SH-SY5Y (cell line): ENCODE measurements around the gene IGFBP4.

ENCODE experiments used
- GATA2 ChIP-seq: IDR thresholded peaks from 2 replicates; pipeline ENCODE4 v1.6.1; 2011; ENCODE audit warnings: mild to moderate bottlenecking, low read depth, low read length
- GATA3 ChIP-seq: IDR thresholded peaks from 2 replicates; pipeline ENCODE4 v1.6.1; 2011; ENCODE audit warnings: low read depth, mild to moderate bottlenecking, low read length, moderate library complexity

IGFBP4 gene

DNA sequence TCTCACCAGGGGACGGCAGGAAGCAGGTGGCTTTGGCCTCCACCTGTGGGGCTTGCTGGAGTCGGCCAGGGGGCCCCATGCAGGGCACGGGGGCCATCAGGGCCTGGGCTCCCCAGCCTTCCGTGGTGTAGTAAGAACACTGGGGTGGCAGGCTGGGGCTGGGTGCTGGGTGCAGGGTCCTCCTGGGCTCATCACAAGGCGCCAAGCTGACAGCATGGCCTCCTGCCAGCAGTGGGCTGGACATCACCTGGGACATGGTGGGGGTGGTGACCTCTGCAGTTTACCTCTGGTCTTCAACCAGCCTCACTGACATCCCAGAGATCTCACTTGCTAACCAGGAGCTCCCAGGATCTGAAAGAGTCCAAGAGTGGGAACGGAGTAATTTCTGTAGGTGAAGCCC lies 52.9 kb downstream of the IGFBP4 start:
- TF ChIP-seq GATA2 (no peak), GATA3 (no peak)

DNA sequence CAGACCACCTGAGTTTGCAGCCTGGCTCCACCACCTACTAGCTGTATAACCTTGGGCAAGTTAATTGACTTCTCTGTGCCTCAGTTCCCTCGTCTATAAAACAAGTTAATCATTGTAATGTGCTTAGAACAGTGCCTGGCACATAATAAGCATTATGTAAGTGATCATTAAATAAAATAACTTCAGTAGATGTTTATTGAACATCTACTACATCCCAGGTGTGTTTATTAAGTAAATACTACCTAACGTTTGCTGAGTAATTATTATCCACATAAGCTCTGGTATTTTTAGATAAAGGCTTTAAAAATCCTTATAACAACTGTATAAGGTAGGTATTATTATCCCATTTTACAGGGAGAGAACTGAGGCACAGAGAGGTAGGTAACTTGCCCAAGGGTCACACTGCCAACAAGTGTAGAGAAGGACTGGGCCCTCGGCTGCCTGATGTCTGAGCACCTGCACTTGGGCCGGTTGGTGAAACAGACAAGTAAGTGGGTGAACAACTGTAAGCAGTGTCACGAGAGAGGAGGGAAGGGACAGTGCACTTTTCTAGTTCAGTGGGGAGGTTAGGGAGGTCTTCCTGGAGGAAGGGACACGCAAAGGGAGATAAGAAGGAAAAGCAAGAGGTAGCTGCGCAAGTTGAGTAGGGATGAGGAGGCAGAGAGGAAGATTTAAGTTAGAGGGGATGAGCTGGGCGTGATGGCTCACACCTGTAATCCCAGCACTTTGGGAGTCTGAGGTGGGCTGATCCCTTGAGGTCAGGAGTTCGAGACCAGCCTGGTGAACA lies 53.6 kb downstream of the IGFBP4 start:
- TF ChIP-seq GATA3 (no peak), GATA2 (no peak)

DNA sequence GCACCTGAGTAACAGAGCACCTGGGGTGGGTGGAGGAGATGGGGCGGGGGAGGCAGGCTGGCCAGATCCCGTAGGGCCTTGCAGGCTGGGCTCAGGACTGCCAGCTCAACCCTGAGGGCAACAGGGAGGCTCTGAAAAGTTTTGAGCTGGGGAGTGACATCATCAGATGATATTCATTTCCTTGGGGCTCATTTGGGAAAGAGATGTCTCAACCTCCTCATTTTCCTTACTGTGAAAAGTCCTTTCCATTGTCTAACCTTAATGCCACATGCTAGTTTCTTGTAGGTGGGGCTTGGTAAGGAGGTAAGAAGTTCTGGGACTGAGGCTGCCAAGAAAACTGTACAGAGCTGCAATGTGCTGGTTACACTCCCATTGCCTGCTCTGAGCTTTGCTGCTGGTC lies 54.4 kb downstream of the IGFBP4 start:
- TF ChIP-seq GATA3 (no peak), GATA2 (no peak)

DNA sequence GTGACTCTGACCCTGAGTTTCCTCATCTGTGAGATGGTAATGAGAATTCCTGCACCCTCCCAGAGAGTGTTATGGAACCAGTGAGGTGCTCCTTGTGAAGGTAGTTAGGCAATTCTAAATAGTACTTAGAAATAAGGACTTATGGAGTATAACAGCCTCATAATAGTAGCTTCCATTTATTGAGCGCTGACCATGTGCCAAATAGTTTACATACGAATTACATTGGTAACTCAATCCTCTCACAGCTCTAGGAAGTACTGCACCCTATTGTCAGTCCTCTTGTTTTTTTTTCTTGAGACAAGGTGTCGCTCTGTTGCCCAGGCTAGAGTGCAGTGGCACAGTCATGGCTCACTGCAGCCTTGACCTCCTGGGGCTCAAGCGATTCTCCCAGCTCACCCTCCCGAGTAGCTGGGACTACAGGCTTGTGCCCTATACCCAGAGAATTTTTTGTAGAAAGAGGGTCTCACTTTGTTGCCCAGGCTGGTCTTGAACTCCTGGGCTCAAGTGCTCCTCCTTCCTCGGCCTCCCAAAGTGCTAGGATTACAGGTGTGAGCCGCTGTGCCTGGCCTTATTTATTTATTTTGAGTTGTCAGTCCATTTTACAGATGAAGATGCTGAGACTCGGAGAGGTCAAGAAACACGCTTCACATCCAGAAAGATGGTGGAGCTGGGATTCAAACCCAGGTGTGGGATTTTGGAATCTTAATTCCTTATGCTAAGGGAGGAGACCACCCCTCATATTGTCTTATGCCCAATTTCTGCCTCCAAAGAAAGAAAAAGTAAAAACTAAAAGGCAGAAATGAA lies 55.2 kb downstream of the IGFBP4 start:
- no peak for TF ChIP-seq GATA2
- TF ChIP-seq GATA3 = no peak

DNA sequence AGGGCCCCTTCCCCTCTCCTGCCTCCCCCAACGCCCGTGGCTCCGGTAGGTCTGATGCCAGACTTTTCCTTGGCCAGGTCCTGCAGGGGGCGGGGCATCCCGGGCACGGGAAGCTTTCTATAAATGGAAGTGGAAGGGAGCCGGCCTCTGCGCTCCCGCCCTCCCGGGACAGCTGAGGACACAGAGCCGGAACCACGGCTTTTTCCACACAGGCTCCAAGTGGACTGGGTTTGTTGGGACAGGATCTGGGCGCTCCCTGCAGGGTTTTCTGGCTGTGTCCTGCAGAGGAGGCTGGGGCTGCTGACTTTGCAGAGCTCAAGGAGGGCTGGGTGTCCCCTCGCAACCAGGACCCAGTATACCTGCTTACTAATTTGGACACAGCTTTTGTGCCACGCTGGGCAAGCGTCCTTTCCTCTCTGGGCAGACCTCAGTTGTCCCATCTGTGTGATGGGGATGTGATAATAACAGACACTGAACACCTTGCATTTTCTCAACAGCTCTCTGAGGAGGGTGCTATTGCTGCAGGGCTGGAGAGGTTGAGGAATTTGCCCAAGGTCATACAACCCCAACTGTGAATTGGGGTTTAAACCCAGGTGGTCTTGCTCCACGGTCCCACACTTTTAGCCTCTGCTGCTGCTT lies 56.4 kb downstream of the IGFBP4 start:
- no peak for TF ChIP-seq GATA2
- TF ChIP-seq GATA3 = no peak

DNA sequence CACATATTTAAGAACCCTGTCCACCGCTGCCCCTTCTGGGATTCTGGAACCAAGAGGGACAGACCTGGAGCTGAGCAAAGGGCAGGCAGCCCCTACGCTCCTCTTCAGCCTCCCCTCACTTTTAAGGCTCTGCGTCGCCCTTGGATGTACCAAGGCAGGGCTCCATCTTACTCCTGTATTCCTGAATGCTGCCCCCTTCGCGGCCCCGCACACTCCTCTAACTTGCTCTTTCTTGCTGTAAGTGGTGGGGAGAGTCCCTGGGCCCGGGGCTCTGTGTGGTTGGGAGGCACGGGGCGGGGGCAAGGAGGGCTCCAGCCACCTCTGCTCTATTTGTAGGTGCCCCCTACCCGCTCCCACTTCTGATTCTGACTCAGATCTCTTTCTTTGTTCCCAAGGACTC lies 56.9 kb downstream of the IGFBP4 start:
- TF ChIP-seq GATA3 (no peak), GATA2 (no peak)

DNA sequence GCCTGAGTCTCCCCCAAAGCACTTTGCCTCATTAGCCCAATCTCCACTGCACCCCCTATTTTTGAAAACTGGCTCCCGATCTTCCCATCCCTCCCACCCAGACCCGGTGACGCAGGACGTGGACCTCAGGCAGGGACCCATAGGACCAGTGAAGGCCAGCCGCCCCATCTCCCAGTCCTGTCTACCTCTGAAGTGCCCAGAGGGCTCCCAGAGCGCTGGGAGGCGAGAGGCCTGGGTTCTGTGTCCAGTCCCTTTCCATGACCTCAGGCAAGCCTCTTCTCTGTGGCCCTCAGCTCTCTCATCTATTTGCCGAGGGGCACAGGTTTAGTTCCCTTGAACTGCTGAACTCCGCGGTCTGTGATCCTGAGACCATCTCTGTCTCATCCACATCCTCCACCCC lies 57.5 kb downstream of the IGFBP4 start:
- TF ChIP-seq GATA3 = no peak
- no peak for TF ChIP-seq GATA2

DNA sequence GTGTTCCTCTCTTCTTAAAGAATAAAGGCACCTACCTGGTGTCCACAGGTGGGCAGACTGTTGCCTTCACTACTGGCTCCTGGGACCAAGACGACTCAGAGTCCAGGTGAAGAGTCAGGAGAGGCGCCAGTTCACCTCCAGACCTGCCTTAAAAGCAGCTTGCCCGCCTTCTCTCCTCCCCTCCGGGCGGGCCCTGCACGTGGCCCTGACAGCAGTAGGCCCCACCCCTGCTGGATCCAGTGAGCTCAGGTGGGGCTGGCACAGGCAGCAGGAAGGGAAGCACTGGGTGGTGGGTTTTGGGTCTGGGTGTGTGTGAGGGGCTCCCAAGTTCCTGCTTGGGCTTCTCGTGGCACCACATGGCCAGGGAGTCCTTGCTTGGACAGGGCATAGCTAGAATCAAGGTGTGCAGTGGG lies 58.3 kb downstream of the IGFBP4 start, which contains the start of gene TNS4:
TNS4 (minus strand) TSS at position 125 of the 413 bp plus-strand sequence. CDS start 5,198 bp downstream, outside the sequence.
- no peak for TF ChIP-seq GATA3
- no peak for TF ChIP-seq GATA2

DNA sequence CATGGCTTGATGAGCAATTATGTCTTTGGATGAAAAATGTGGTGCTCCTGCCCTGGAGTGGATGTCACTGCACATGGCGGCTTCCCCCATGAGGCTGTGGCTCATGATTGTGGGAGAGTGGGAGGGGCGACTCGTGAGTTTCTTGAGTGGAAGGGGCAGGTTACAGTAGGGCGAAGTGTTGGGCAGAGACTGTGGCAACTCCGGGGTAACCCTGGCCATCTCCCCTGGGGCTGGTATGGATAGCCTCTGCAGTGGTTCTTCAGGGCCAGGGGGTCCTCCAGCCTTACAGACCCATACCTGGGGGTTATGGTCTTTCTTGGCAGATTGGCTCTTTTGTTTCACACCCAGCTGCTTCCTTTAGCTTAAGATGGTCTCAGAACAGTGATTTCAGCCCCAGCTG lies 59.5 kb downstream of the IGFBP4 start:
- TF ChIP-seq GATA3 = no peak
- TF ChIP-seq GATA2 = no peak

DNA sequence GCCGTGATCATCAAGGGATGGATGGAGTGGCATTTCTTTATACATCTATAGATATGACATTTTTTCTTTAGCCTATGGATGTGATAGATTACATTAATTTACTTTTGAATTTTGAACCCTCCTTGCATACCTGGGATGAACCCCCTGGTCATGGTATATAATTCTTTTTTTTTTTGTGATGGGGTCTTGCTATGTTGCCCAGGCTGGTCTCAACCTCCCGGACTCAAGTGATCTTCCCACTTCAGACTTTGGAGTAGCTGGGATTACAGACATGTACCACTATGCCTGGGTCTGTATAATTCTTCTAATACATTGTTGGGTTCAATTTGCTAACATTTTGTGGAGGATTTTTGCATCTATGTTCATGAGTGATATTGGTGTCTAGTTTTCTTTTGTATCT lies 59.9 kb downstream of the IGFBP4 start:
- no peak for TF ChIP-seq GATA2
- TF ChIP-seq GATA3 = no peak

DNA sequence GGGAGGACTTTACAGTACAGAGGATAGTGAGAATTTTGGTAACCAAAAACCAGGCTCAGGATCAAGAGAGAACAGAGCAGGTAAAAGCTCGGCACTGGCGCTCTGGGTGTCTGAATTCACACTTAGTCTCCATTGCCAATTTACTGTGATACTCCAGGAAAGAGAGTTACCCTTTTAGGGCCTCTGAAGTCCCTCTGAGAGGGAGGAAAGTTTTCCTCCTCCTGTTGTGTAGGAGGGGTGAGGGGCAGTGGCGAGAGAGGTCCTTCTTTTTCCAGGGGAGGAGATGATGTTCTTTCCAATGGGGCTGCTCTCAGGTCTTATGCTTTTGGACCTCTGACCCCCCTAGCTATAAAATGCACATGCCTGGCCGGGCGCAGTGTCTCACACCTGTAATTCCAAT lies 63.5 kb downstream of the IGFBP4 start:
- TF ChIP-seq GATA3 (no peak), GATA2 (no peak)
